Measurements from ENCODE around the gene RIT2. TPM values are rescaled to one million over a fixed set of nuclear protein-coding genes. Genes with fewer than 3 reads are reported as not detected.

RIT2 gene
- polyA plus RNA-seq, 2 of the 4 experiments (the other 2 are of a cell fraction) = not detected

- TF ChIP-seq EP300 (IDR thresholded peaks at IDR 0.05) = no peak
- TF ChIP-seq E2F6 (IDR thresholded peaks at IDR 0.05; ENCODE audit: borderline replicate concordance, low read depth) = no peak
- TF ChIP-seq TP53 (CRISPR knock-in tag; IDR thresholded peaks at IDR 0.05) = no peak
- TF ChIP-seq PHF8 (IDR thresholded peaks at IDR 0.05; ENCODE audit: borderline replicate concordance, low read depth) = no peak
These were observed 174.5 kb downstream of the RIT2 start (continued) for GRCh38 chr18:42941021-42941420.

- H3K4me2 ChIP-seq = no peak overlapping the region
- no peaks in the 10 kb centered on the region for H3K4me1 ChIP-seq
- H3K27ac ChIP-seq = no peak overlapping the region
- ATAC-seq (no peak), FAIRE-seq (no peak), DNase-seq (ENCODE audit: low read depth in 1 of 2, low spot score in 1 of 2) (no peak)
- H3K4me3 ChIP-seq = no peak overlapping the region
- POLR2A ChIA-PET = no interaction called here
- no peak for TF ChIP-seq FOXS1 (CRISPR knock-in tag; IDR thresholded peaks at IDR 0.05)
- no peak for TF ChIP-seq POLR2AphosphoS2 (conservative IDR thresholded peaks at IDR 0.05; ENCODE audit: low read length)
- TF ChIP-seq JUNB (IDR thresholded peaks at IDR 0.05) = no peak
- TF ChIP-seq CHD4 (IDR thresholded peaks at IDR 0.05; ENCODE audit: borderline replicate concordance) = no peak
- TF ChIP-seq RAD21 (conservative IDR thresholded peaks at IDR 0.05 in 1 of 2, IDR thresholded peaks at IDR 0.05 in 1 of 2) = no peak
- no peak for TF ChIP-seq MAZ (IDR thresholded peaks at IDR 0.05; ENCODE audit: borderline replicate concordance, low read depth, low read length)
- TF ChIP-seq MAFK (IDR thresholded peaks at IDR 0.05; ENCODE audit: partially characterized antibody) = no peak
- no peak for TF ChIP-seq RCOR1 (IDR thresholded peaks at IDR 0.05; ENCODE audit: low read depth, low read length)
- no peak for TF ChIP-seq POLR2A (IDR thresholded peaks at IDR 0.05; ENCODE audit: low read length)
- no peak for TF ChIP-seq E2F6 (IDR thresholded peaks at IDR 0.05; ENCODE audit: borderline replicate concordance, low read depth)
- TF ChIP-seq HDAC2 (IDR thresholded peaks at IDR 0.05) = no peak
- TF ChIP-seq NPAS2 (CRISPR knock-in tag; IDR thresholded peaks at IDR 0.05; ENCODE audit: borderline replicate concordance) = no peak
- no peak for TF ChIP-seq JUN (IDR thresholded peaks at IDR 0.05)
- TF ChIP-seq MYC (IDR thresholded peaks at IDR 0.05; ENCODE audit: borderline replicate concordance, low read length) = no peak
- TF ChIP-seq PBX3 (IDR thresholded peaks at IDR 0.05) = no peak
- no peak for TF ChIP-seq NR3C1 (IDR thresholded peaks at IDR 0.05)
- TF ChIP-seq ZSCAN20 (CRISPR knock-in tag; IDR thresholded peaks at IDR 0.05) = no peak
- TF ChIP-seq CHD2 (IDR thresholded peaks at IDR 0.05; ENCODE audit: low read length, partially characterized antibody) = no peak
- TF ChIP-seq RFX5 (IDR thresholded peaks at IDR 0.05) = no peak
- CTCF ChIA-PET = no interaction called here
- 7% methylated on average over 2 of the region's 2 CpGs for WGBS (ENCODE audit: missing lambda C conversion rate)
- H3K9me3 ChIP-seq = no peaks in the 10 kb centered on the region
These were observed 178.0 kb downstream of the RIT2 start for GRCh38 chr18:42937436-42937835.

- DNase-seq (ENCODE audit: low read depth in 1 of 2, low spot score in 1 of 2) = no peak
- POLR2A ChIA-PET = no interaction called here
- FAIRE-seq = no peak
- no peak for ATAC-seq
- H3K9me3 ChIP-seq = no peaks in the 10 kb centered on the region
- CTCF ChIA-PET = no interaction called here
- no peak overlapping the region for H3K4me2 ChIP-seq
- H3K4me1 ChIP-seq = no peaks in the 10 kb centered on the region
- 27% methylated on average over 2 of the region's 2 CpGs for WGBS (ENCODE audit: missing lambda C conversion rate)
- H3K4me3 ChIP-seq = no peak overlapping the region
- no peak overlapping the region for H3K27ac ChIP-seq
- no peak for TF ChIP-seq HOXB5 (CRISPR knock-in tag; IDR thresholded peaks at IDR 0.05)
- no peak for TF ChIP-seq ZFP36 (IDR thresholded peaks at IDR 0.05; ENCODE audit: borderline replicate concordance, partially characterized antibody)
- no peak for TF ChIP-seq CBX2 (IDR thresholded peaks at IDR 0.05; ENCODE audit: borderline replicate concordance, low read depth)
- TF ChIP-seq SMC3 (IDR thresholded peaks at IDR 0.05) = no peak
- no peak for TF ChIP-seq NFE2L2 (conservative IDR thresholded peaks at IDR 0.05; ENCODE audit: low read length)
- TF ChIP-seq POLR2A (IDR thresholded peaks at IDR 0.05; ENCODE audit: low read length) = no peak
- TF ChIP-seq HEYL (CRISPR knock-in tag; IDR thresholded peaks at IDR 0.05) = no peak
- no peak for TF ChIP-seq FOSB (CRISPR knock-in tag; IDR thresholded peaks at IDR 0.05)
- no peak for TF ChIP-seq JUNB (IDR thresholded peaks at IDR 0.05)
- no peak for TF ChIP-seq CHD2 (IDR thresholded peaks at IDR 0.05; ENCODE audit: low read length, partially characterized antibody)
- TF ChIP-seq HES2 (IDR thresholded peaks at IDR 0.05) = no peak
- TF ChIP-seq ELK1 (IDR thresholded peaks at IDR 0.05; ENCODE audit: low read depth, low read length) = no peak
- TF ChIP-seq REST (IDR thresholded peaks at IDR 0.05) = no peak
- TF ChIP-seq RFX5 (IDR thresholded peaks at IDR 0.05) = no peak
These were observed 179.2 kb downstream of the RIT2 start for GRCh38 chr18:42936289-42936688.
